Measurements from ENCODE around the gene TASOR. TPM values are rescaled to one million over a fixed set of nuclear protein-coding genes. Genes with fewer than 3 reads are reported as not detected.

Gene TASOR
- total RNA-seq, 1 experiment from 2014 or later = 40.2 TPM

DNA sequence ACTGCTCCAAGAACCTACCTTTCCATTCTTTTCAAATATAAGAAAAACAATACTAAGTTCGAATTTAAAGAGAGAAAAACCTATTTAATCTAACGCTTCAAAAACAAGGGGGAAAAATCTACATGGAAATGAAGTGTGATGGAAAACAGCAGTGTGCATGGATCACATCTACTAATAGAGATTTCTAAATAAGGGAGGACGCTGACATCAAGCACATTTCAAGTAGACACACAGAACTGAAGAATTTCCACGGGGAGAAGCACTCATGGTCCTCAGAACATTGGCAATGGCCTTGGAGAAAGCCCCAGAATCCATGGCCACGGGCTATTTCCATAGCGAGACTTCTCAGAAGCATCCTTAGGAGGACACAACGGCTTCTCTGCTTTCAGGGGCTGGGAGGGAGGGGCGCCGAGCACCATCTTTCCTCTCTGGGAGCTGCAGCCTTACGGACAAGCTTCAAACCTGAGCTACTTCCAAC is 1.0 kb downstream of the TASOR start:
- no peak for DNase-seq (ENCODE audit: low spot score)
- peaks cover 18% of the 10 kb centered on the region for H3K36me3 Mint-ChIP-seq
- H3K4me1 Mint-ChIP-seq = peaks cover 38% of the 10 kb centered on the region
- H3K9me3 Mint-ChIP-seq = peaks cover 12% of the 10 kb centered on the region
- peak overlapping the region; percentile 78 for H3K27ac Mint-ChIP-seq
- H3K4me3 Mint-ChIP-seq = peak overlapping the region; percentile 84
- CTCF ChIA-PET = interaction anchor here (1.0 to 2.0 kb wide), 5 partner anchors 18 to 307 kb away, joined by 4 to 10 read pairs (median 7); partner anchors contain the start of gene ARHGEF3
- peak; percentile 75 for ATAC-seq
- POLR2A ChIA-PET = interaction anchor here (0.6 kb wide), 1 partner anchor 8 kb away, joined by 6 read pairs; no protein-coding TSS in a partner anchor
- no peak for TF ChIP-seq TCF7 (CRISPR knock-in tag; IDR thresholded peaks at IDR 0.05; ENCODE audit: low read depth)
- TF ChIP-seq EMX1 (CRISPR knock-in tag; IDR thresholded peaks at IDR 0.05) = no peak
- TF ChIP-seq ZNF232 (CRISPR knock-in tag; IDR thresholded peaks at IDR 0.05) = no peak
- no peak for TF ChIP-seq ZNF219 (CRISPR knock-in tag; IDR thresholded peaks at IDR 0.05; ENCODE audit: borderline replicate concordance)
- TF ChIP-seq NFE2L1 (CRISPR knock-in tag; IDR thresholded peaks at IDR 0.05) = no peak
- TF ChIP-seq, protein P1, sequence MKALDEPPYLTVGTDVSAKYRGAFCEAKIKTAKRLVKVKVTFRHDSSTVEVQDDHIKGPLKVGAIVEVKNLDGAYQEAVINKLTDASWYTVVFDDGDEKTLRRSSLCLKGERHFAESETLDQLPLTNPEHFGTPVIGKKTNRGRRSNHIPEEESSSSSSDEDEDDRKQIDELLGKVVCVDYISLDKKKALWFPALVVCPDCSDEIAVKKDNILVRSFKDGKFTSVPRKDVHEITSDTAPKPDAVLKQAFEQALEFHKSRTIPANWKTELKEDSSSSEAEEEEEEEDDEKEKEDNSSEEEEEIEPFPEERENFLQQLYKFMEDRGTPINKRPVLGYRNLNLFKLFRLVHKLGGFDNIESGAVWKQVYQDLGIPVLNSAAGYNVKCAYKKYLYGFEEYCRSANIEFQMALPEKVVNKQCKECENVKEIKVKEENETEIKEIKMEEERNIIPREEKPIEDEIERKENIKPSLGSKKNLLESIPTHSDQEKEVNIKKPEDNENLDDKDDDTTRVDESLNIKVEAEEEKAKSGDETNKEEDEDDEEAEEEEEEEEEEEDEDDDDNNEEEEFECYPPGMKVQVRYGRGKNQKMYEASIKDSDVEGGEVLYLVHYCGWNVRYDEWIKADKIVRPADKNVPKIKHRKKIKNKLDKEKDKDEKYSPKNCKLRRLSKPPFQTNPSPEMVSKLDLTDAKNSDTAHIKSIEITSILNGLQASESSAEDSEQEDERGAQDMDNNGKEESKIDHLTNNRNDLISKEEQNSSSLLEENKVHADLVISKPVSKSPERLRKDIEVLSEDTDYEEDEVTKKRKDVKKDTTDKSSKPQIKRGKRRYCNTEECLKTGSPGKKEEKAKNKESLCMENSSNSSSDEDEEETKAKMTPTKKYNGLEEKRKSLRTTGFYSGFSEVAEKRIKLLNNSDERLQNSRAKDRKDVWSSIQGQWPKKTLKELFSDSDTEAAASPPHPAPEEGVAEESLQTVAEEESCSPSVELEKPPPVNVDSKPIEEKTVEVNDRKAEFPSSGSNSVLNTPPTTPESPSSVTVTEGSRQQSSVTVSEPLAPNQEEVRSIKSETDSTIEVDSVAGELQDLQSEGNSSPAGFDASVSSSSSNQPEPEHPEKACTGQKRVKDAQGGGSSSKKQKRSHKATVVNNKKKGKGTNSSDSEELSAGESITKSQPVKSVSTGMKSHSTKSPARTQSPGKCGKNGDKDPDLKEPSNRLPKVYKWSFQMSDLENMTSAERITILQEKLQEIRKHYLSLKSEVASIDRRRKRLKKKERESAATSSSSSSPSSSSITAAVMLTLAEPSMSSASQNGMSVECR (CRISPR knock-in tag; IDR thresholded peaks at IDR 0.05; ENCODE audit: borderline replicate concordance) = no peak
- no peak for TF ChIP-seq IRF2 (CRISPR knock-in tag; IDR thresholded peaks at IDR 0.05; ENCODE audit: borderline replicate concordance, low read depth)
- no peak for TF ChIP-seq TEAD4 (CRISPR knock-in tag; IDR thresholded peaks at IDR 0.05)
- TF ChIP-seq, protein P2, sequence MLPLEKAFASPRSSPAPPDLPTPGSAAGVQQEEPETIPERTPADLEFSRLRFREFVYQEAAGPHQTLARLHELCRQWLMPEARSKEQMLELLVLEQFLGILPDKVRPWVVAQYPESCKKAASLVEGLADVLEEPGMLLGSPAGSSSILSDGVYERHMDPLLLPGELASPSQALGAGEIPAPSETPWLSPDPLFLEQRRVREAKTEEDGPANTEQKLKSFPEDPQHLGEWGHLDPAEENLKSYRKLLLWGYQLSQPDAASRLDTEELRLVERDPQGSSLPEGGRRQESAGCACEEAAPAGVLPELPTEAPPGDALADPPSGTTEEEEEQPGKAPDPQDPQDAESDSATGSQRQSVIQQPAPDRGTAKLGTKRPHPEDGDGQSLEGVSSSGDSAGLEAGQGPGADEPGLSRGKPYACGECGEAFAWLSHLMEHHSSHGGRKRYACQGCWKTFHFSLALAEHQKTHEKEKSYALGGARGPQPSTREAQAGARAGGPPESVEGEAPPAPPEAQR (CRISPR knock-in tag; IDR thresholded peaks at IDR 0.05) = no peak
- no peak for TF ChIP-seq SOX15 (CRISPR knock-in tag; IDR thresholded peaks at IDR 0.05)
- TF ChIP-seq TEAD1 (CRISPR knock-in tag; IDR thresholded peaks at IDR 0.05) = no peak
- peaks cover 37% of the 10 kb centered on the region for H3K27me3 Mint-ChIP-seq (ENCODE audit: low read depth)

DNA sequence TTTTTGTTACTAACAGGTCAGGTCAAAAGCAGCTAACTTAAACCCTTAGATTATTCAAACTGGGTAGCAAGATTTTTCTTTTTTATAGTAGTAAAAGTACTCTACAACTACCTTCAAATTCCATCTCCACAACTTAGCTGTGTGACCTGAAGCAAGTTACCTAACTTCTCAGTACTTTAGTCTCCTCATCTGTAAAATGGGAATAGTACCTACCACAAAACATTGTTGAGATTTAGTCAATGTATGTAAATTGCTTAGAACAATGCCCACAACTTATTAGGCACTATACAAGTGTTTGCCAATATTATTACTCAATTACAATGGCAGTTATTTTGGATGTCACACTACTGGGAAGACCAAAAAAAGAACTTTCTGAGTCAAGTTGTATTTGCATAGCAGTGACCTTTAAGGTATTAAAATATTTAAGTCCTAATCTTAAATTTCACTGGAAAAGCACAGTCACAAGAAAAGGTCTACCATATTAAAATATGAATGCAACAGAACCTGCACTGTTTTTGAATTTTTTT is 2.9 kb downstream of the TASOR start:
- ChIA-PET POLR2A (no interaction called here), CTCF (interaction anchor here (1.2 kb wide), 1 partner anchor 309 kb away, joined by 3 read pairs; no protein-coding TSS in a partner anchor)
- H3K27ac Mint-ChIP-seq = no peak overlapping the region
- no peak for TF ChIP-seq ZNF263 (CRISPR knock-in tag; IDR thresholded peaks at IDR 0.05; ENCODE audit: low read depth)
- TF ChIP-seq, protein P3, sequence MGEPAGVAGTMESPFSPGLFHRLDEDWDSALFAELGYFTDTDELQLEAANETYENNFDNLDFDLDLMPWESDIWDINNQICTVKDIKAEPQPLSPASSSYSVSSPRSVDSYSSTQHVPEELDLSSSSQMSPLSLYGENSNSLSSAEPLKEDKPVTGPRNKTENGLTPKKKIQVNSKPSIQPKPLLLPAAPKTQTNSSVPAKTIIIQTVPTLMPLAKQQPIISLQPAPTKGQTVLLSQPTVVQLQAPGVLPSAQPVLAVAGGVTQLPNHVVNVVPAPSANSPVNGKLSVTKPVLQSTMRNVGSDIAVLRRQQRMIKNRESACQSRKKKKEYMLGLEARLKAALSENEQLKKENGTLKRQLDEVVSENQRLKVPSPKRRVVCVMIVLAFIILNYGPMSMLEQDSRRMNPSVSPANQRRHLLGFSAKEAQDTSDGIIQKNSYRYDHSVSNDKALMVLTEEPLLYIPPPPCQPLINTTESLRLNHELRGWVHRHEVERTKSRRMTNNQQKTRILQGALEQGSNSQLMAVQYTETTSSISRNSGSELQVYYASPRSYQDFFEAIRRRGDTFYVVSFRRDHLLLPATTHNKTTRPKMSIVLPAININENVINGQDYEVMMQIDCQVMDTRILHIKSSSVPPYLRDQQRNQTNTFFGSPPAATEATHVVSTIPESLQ (CRISPR knock-in tag; IDR thresholded peaks at IDR 0.05) = no peak
- TF ChIP-seq FOXK1 (CRISPR knock-in tag; IDR thresholded peaks at IDR 0.05) = no peak
- no peak for TF ChIP-seq NR1H2 (CRISPR knock-in tag; IDR thresholded peaks at IDR 0.05)
- no peak for TF ChIP-seq CREM (CRISPR knock-in tag; IDR thresholded peaks at IDR 0.05)
- DNase-seq (ENCODE audit: low spot score) (no peak), ATAC-seq (no peak)
- peaks cover 19% of the 10 kb centered on the region for H3K27me3 Mint-ChIP-seq (ENCODE audit: low read depth)
- H3K4me3 Mint-ChIP-seq = peak overlapping the region; percentile 29; the same call in 1 of the 2 replicates
- peaks cover 12% of the 10 kb centered on the region for H3K9me3 Mint-ChIP-seq
- peaks cover 38% of the 10 kb centered on the region for H3K4me1 Mint-ChIP-seq
- H3K36me3 Mint-ChIP-seq = peaks cover 18% of the 10 kb centered on the region

Measured in WTC11 (cell line).